ENCODE data around the gene NECAB3.

DNA sequence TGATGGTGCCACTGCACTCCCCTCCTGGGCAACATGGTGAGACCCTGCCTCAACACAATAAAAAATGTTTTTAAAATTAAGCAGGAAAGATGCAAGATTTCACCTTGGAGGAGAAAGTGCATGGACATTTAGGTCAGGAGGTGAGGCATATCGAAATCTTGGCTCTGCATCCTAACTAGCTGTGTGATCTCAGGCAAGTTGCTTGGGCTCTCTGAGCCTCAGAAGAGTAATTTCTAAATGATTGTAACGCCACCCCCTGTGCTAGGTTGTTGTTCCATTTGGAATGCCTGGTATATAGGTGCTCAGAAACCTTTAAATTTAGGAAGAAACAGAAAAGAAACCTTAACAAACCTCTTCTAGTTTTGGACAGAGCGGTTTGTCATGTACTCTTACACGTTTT lies 48.0 kb downstream of the NECAB3 start:
- TF ChIP-seq, protein P1, sequence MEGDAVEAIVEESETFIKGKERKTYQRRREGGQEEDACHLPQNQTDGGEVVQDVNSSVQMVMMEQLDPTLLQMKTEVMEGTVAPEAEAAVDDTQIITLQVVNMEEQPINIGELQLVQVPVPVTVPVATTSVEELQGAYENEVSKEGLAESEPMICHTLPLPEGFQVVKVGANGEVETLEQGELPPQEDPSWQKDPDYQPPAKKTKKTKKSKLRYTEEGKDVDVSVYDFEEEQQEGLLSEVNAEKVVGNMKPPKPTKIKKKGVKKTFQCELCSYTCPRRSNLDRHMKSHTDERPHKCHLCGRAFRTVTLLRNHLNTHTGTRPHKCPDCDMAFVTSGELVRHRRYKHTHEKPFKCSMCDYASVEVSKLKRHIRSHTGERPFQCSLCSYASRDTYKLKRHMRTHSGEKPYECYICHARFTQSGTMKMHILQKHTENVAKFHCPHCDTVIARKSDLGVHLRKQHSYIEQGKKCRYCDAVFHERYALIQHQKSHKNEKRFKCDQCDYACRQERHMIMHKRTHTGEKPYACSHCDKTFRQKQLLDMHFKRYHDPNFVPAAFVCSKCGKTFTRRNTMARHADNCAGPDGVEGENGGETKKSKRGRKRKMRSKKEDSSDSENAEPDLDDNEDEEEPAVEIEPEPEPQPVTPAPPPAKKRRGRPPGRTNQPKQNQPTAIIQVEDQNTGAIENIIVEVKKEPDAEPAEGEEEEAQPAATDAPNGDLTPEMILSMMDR (IDR thresholded peaks at IDR 0.05), result no peak
- TF ChIP-seq POLR2A (IDR thresholded peaks at IDR 0.05) (no peak), POLR2AphosphoS5 (IDR thresholded peaks at IDR 0.05) (no peak)

All from prostate gland (tissue), 2 donors.